Endothelial cell of umbilical vein (primary cell): Measurements from ENCODE around the gene UBAC1. TPM values are rescaled to one million over a fixed set of nuclear protein-coding genes. Genes with fewer than 3 reads are reported as not detected.

Experiments
- BruUV-seq: library from RNA; stranded (reverse); fragments of 400-500 nt; replicated peaks from 2 replicates; lab custom pipeline; 2021; lab: Mats Ljungman, UMichigan
- CTCF ChIA-PET: fragments of 300-600, 350-600 bp; sonication (Branson Sonifier 250); formaldehyde crosslinking; loops from one replicate; lab custom pipeline; 2021; ENCODE audit warnings: antibody characterized with exemption, inconsistent platforms; lab: Charles Lee
- POLR2A ChIA-PET: fragments of 300-600, 350-600 bp; sonication (Branson Sonifier 250); formaldehyde crosslinking; loops from one replicate; lab custom pipeline; 2021; ENCODE audit warnings: antibody characterized with exemption, inconsistent platforms; lab: Charles Lee
- DNase-seq: peaks from one replicate; pipeline ENCODE4 v3.0.0-alpha.2; 2011; ENCODE audit warnings: low read depth, low spot score
- FAIRE-seq: peaks from 2 replicates; lab custom pipeline; 2011; peaks lifted over from hg19 to GRCh38; lab: Jason Lieb, UNC
- H2AFZ ChIP-seq: 2 replicates; pipeline ENCODE4 v1.6.0; 2012; ENCODE audit warnings: low read depth, low read length, control low read depth, inconsistent platforms
- H3K27ac ChIP-seq: 2 replicates; pipeline ENCODE4 v1.5.1; 2011; ENCODE audit warnings: low read depth, mild to moderate bottlenecking, control low read depth, low read length, moderate library complexity; ENCODE audit not compliant: insufficient read depth
- H3K27me3 ChIP-seq, 2 experiments: 2 replicates each; pipeline versions ENCODE4 v1.6.0 to v1.6.1; 2011; ENCODE audit warnings: low read length in 2 of 2, mixed read lengths in 1 of 2; ENCODE audit not compliant: control insufficient read depth in 2 of 2, insufficient read depth in 2 of 2
- H3K36me3 ChIP-seq, 2 experiments: 2 replicates in 1 of 2; 3 replicates in 1 of 2; pipeline ENCODE4 v1.5.1; 2011; ENCODE audit warnings: low read length in 2 of 2, mild to moderate bottlenecking in 1 of 2, moderate library complexity in 1 of 2; ENCODE audit not compliant: control insufficient read depth in 2 of 2, insufficient read depth in 2 of 2; ENCODE audit errors: extremely low read depth in 1 of 2
- H3K4me1 ChIP-seq: 3 replicates; pipeline ENCODE4 v1.5.1; 2011; ENCODE audit warnings: mild to moderate bottlenecking, low read length; ENCODE audit not compliant: control insufficient read depth, insufficient read depth; ENCODE audit errors: extremely low read depth
- H3K4me2 ChIP-seq: 2 replicates; pipeline ENCODE4 v1.6.1; 2011; ENCODE audit warnings: low read length, control low read depth, mixed read lengths; ENCODE audit not compliant: insufficient read depth
- H3K4me3 ChIP-seq, 3 experiments: fragments of 200-600 bp in 1 of 3; sonication (generic), shearing (Covaris generic) in 1 of 3; replicated peaks in 1 of 3; 2 replicates each; pipeline ENCODE4 v1.5.1; 2011 to 2016; ENCODE audit warnings: control low read depth in 3 of 3, low read length in 3 of 3, mild to moderate bottlenecking in 2 of 3, inconsistent platforms in 1 of 3, low read depth in 1 of 3, moderate library complexity in 1 of 3; ENCODE audit not compliant: insufficient read depth in 1 of 3
- H3K79me2 ChIP-seq: 2 replicates; pipeline ENCODE4 v1.6.0; 2012; ENCODE audit warnings: low read length, inconsistent platforms; ENCODE audit not compliant: control insufficient read depth, insufficient read depth
- H3K9ac ChIP-seq: replicated peaks from 2 replicates; pipeline ENCODE3; 2011; ENCODE audit warnings: low read length, control low read depth; ENCODE audit not compliant: insufficient read depth; ENCODE audit errors: extremely low read depth
- H3K9me1 ChIP-seq: replicated peaks from 3 replicates; pipeline ENCODE4 v1.6.0; 2011; ENCODE audit warnings: mild to moderate bottlenecking, low read length; ENCODE audit not compliant: control insufficient read depth, insufficient read depth; ENCODE audit errors: extremely low read depth
- H3K9me3 ChIP-seq: replicated peaks from 2 replicates; pipeline ENCODE4 v1.5.1; 2012; ENCODE audit warnings: low read length, inconsistent platforms; ENCODE audit not compliant: control insufficient read depth, insufficient read depth
- H4K20me1 ChIP-seq: replicated peaks from 2 replicates; pipeline ENCODE3; 2011; ENCODE audit warnings: mild to moderate bottlenecking, low read length; ENCODE audit not compliant: control insufficient read depth, insufficient read depth; ENCODE audit errors: extremely low read depth
- CTCF ChIP-seq, 2 donors: IDR thresholded peaks; 1 replicate in 1 of 2; 2 replicates in 1 of 2; pipeline ENCODE4 v1.5.1; 2011; ENCODE audit warnings: low read length in 2 of 2, mild to moderate bottlenecking in 2 of 2, moderate library complexity in 2 of 2, control low read depth in 1 of 2, inconsistent platforms in 1 of 2, low read depth in 1 of 2; ENCODE audit not compliant: insufficient read depth in 1 of 2; ENCODE audit errors: extremely low read depth in 1 of 2
- EZH2 ChIP-seq: IDR thresholded peaks from 2 replicates; pipeline ENCODE4 v1.6.1; 2012; ENCODE audit warnings: borderline replicate concordance, low read depth, mild to moderate bottlenecking, moderate library complexity, low read length, inconsistent platforms; ENCODE audit not compliant: severe bottlenecking
- FOS ChIP-seq: IDR thresholded peaks from 2 replicates; pipeline ENCODE4 v1.6.1; 2011; ENCODE audit warnings: mild to moderate bottlenecking, low read length, moderate library complexity, borderline replicate concordance; ENCODE audit not compliant: insufficient read depth
- GATA2 ChIP-seq: IDR thresholded peaks from 2 replicates; pipeline ENCODE4 v1.7.0; 2011; ENCODE audit warnings: low read depth, mild to moderate bottlenecking, moderate library complexity, mixed read lengths, low read length; ENCODE audit not compliant: insufficient read length, insufficient read depth
- JUN ChIP-seq: IDR thresholded peaks from 2 replicates; pipeline ENCODE4 v1.6.1; 2011; ENCODE audit warnings: borderline replicate concordance, low read depth; ENCODE audit not compliant: insufficient read length, insufficient read depth
- MAX ChIP-seq: IDR thresholded peaks from 2 replicates; pipeline ENCODE4 v1.6.1; 2011; ENCODE audit not compliant: insufficient read depth, insufficient read length
- MYC ChIP-seq: IDR thresholded peaks from one replicate; pipeline ENCODE4 v1.6.1; 2011; ENCODE audit warnings: mild to moderate bottlenecking, low read depth, low read length
- POLR2A ChIP-seq: IDR thresholded peaks from 2 replicates; pipeline ENCODE4 v1.6.1; 2012; ENCODE audit warnings: low read depth, mild to moderate bottlenecking, control low read depth, low read length
- POLR2AphosphoS5 ChIP-seq: IDR thresholded peaks from 2 replicates; pipeline ENCODE4 v1.6.1; 2012; ENCODE audit warnings: low read depth, mild to moderate bottlenecking, control low read depth, low read length, moderate library complexity; ENCODE audit not compliant: insufficient read depth
- dilution Hi-C: fragments of 300-500 bp; cut with MboI; formaldehyde crosslinking; loops from one replicate; pipeline ENCODE4 v1.15.0; 2019; ENCODE audit warnings: low sequenced_read_pairs; ENCODE audit not compliant: extremely low pct_ligation_motif_present
- intact Hi-C: fragments of 100-400 bp; cut with micrococcal nuclease; formaldehyde crosslinking; loops from one replicate; pipeline ENCODE4 v1.10.0; 2022
- polyA plus RNA-seq, 4 experiments: library from polyadenylated mRNA; depleted of rRNA in 3 of 4; stranded (reverse) in 3 of 4; unstranded in 1 of 4; fragments of >200 nt; gene quantifications; 2 replicates each; pipeline versions ENCODE4 v1.2.1 to v1.2.3, GENCODE V29; 2011 to 2012; ENCODE audit warnings: missing spikeins in 1 of 4
- total RNA-seq: library from RNA; stranded (reverse); gene quantifications from 2 replicates; pipeline ENCODE4 v1.2.3, GENCODE V29; 2021

Gene UBAC1
- total and polyA plus RNA-seq, 2 donors (not counting 3 experiments of a cell fraction or from before 2014, with no cell fraction given): 39.5 to 56.7 TPM

GRCh38 chr9:135958485-135958884 lies 2.7 kb downstream of the UBAC1 start:
- no TSS peak for BruUV-seq
- peaks cover 8% of the 10 kb centered on the region for H3K4me1 ChIP-seq
- peaks cover 22% of the 10 kb centered on the region for H3K79me2 ChIP-seq
- no peak overlapping the region for H3K4me2 ChIP-seq
- no peaks in the 10 kb centered on the region for H3K9me3 ChIP-seq
- H3K9me1 ChIP-seq: no peaks in the 10 kb centered on the region
- DNase-seq (no peak), FAIRE-seq (no peak)
- intact Hi-C loops: no loop called here
- TF ChIP-seq GATA2 (no peak), FOS (no peak), CTCF (IDR thresholded peaks at IDR 0.05; ENCODE audit: extremely low read depth in 1 of 2, insufficient read depth in 1 of 2, low read depth in 1 of 2, low read length in 2 of 2) (no peak), EZH2 (no peak), MAX (no peak), MYC (no peak), POLR2AphosphoS5 (no peak), POLR2A (no peak), JUN (no peak)
- POLR2A ChIA-PET: no interaction called here
- H3K36me3 ChIP-seq: peaks cover 0 to 4% of the 10 kb centered on the region in 2 experiments
- dilution Hi-C loops: no loop called here
- no peaks in the 10 kb centered on the region for H3K27me3 ChIP-seq
- no peak overlapping the region for H3K27ac ChIP-seq
- H4K20me1 ChIP-seq: no peaks in the 10 kb centered on the region
- no peak overlapping the region for H2AFZ ChIP-seq
- no peak overlapping the region for H3K9ac ChIP-seq
- no peak overlapping the region for H3K4me3 ChIP-seq
- CTCF ChIA-PET: no interaction called here
